GM19025 (cell line): ENCODE measurements around the gene CAMTA1.

Experiments used
- ATAC-seq: cut with Tn5 transposase; IDR thresholded peaks from one replicate; pipeline ENCODE4 v1.9.1; 2021; ENCODE audit warnings: mild to moderate bottlenecking, low read depth, moderate library complexity; ENCODE audit not compliant: unreplicated experiment

The CAMTA1 gene

DNA sequence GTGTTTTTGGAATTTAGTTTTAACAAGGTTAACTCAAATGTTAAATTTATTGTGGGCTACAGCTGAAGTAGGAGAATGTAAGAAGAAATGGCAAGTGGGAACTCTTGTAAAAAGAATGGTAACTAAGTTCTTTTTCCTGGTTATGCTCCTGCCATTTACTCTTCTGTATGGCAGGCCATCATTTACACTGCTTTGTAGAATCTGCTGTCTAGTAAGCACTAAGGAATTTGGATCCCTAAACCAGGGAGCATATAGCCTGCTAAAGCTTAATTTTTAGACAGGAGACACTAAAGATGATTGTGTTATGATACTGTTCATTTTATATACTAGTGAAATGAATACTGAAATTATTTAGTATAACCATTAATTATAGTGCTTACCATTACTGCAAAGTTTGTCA lies 85.3 kb downstream of the CAMTA1 start:
- ATAC-seq = no peak

DNA sequence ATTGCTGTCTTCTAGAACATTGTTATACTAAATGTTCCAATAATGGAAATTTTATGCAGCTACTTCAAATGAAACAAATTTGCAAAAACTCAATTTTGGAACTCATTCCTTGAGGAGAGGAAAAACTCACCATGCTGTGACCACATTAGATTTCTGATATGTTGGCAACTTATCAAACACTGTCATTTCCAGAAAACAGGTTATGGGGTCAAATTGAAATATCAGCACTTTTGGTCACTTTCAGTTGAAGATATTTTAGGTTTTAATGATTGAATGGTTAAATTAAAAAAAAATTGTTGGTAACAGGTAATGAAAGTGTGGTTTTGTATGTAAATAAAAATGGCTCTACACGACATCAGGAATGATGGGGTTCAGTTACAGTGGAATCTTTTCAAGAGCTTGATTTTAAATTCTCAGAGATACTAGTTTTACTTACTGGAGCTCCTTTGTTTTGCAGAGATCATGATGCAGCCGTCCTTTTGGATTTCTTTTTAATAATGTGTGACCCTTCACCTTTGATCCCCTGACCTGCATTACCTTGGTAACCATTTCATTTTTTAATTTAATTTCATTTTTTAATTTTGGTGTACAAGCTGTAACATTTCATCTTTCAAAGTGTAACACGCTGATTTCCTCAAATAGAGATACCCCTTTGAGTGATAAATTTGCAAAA lies 86.2 kb downstream of the CAMTA1 start:
- no peak for ATAC-seq

DNA sequence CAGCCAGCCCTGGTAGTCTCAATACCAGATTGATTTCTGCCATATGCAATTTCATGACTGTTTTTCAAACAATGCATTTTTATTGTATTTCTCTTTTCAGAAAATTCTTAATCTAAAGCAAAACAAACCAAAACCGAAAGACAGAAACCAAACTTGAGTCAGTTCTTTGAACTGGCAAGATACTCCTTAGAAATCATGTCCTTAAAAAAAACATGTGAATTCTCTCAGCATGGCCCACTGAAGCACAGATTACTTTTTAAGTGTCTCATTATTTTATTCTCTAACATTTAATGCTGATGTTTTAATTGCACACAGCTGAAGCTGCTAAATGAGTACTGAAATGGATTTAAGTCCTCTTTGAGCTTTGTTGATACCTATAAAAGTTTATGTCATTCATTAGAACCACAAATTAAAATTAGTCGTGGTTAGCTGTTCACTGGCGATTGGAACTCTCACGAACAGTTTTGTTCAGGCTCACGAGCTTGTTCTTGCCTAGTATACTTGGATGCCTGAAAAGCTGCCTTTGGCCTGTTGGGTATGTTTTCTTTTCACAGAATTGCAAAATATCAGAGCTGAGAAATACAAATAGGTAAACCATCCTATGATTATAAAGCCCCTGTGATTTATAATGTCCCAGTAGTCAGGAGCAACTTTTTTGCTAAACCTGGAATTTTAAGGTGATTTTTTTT lies 87.5 kb downstream of the CAMTA1 start:
- no peak for ATAC-seq

DNA sequence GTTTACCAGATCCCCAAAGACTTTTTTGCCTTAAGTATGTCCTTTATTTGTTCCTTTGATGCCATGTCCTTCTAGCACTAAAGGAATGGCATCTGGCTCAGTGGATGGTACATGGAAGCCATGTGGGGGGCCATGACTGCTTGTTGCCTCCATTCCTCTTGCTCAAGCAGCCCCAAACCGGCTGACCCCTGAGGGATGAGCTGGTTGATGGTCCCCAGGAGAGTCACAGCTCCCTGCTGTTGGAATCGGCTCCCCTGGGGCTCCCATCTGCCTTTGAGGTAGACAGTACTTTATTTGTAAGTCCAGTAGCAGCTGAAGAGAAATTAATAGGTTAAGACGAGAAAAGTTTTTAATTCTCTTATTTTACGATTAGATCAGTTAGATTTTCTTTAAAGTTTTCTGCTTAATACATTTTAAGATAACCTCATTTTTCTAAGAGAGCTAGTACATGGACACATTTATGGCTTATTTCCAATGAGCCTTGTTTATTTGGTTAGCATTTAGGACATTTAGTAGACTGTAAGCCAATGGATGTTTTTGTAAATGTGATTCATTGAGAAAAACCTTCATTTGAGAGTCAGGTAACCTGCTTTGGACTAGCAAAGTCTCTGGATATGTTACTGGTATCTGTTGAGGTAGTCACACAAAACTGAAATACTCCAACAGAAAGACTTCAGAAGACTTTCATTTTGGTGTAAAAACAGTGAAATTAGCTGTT lies 88.2 kb downstream of the CAMTA1 start:
- ATAC-seq = no peak

DNA sequence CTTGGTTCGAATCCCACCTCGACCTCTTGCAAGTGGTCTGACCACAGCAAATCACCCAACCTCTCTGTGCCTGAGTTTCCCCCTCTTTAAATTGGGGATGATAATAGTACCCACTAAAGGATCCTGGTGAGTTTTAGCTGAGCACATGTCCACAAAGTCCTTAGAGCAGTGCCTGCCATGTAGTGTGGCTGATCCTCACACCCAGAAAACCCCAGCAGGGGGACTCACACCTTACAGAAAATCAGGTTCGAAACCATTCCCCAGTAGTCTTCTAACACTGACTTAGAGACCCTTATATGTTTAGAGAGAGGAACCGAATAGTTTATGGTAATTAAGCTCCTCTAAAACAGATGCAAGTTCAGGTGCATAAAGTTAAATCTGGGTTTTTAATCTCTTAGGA lies 89.0 kb downstream of the CAMTA1 start:
- ATAC-seq = no peak

DNA sequence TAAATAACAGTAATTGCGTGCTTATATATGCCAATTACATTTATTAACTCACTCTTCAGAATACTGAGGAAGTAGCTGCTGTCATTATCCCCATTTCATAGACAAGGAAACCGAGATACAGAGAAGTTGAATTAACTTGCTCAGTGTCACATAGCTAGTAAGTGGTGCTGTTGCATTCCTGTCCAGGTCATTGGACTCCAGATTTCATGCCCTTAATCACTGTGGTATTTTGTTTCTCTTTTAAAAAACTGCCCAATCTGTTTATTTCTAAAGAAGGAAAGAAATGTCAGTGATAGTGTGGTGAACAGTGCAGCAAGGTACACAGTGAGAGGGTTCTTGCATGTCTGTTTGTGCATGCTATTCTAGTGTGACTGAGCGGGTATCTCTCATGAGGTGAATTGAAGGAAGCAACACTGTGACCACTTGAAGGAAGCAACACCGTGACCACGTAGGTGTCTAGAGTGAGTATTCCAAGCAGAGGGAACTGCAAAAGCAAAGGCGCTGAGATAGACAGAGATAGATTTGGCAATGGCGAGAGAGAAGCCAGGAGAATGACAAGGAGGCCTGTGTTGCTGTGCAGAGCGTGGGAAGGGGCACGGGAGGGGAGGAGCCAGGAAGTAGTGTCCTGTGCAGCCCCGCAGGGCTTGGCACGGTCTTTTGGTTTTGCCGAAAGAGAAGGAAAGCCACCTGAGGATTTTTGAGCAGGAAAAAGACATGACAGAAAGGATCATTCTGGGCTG lies 95.9 kb downstream of the CAMTA1 start:
- no peak for ATAC-seq

DNA sequence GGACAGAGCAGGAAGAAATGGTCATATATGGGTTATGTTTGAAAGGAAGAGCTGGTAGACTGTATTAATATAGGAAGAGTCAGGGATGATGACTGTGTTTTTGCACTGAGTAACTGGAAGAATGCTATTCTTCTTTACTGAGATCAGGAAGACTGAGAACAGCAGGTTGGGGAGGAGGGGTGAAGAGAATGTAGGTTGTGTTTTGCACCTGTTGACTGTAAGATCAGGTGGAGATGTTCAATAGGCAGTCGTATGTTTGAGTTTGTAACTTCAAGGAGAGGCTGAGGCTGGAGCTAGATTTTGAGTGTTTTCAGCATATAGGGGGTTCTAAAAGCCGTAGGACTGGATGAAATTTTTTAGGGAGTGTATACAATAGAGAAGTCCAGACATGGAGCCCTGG lies 97.2 kb downstream of the CAMTA1 start:
- ATAC-seq = no peak

DNA sequence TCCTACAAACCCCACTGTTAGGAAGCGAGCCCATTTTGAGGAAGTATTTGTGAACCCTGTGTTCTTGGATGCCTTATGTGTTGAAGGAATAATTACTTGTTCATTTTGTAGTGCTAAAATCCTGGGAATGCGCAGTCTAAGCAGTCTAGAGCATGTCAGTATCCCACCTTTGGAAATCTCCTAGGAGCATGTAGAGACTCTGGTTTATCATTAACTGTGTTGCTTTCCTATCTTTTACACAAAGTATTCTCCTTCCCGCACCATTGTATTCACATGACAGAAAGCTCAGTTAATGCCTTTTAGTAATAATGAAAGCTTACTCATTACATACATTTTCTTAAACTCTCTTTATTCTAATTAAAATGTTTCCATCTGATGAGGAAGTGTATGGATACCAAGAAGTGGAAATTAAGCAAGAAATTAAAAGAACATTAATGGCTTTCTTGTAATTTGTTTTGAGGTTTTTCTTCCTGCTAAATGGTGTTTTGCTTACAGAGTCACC lies 99.4 kb downstream of the CAMTA1 start:
- no peak for ATAC-seq

DNA sequence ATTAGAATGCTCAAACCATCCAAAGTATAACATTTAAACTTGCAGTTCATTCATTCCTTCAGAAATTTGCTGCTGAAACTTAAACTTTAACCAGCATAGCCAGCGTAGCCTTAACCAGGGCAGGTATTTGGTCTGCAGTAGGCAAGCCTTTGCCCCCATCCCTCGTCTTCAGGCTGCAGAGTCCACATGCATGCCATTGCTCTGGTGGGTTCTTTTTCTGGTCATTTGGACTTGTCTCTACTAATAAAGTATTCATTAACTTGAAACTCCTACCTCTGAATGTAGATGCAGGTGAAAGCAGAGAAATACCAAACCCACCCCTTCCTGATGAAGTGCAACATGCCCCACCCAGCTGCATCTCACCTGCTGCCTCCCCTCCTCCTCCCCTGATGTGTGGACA lies 100.2 kb downstream of the CAMTA1 start:
- ATAC-seq = no peak

DNA sequence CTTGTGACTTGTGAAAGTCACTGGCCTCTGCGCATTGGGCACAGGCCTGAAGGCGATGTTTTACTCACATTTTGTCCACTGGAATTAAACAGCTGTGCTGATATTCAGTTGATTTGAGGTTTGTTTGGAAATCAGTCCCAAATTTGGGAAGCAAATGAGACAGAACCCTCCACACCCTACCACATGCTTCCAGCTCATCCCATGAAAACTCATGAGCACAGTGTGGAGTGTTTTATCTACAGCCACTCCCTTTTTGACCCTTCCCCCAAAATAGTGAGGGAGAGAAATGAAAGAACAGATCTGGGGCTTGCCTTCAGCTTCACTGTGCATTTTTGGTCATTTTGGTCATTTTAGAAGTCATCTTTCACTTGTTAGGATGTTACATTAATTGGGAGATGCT lies 101.3 kb downstream of the CAMTA1 start:
- no peak for ATAC-seq

DNA sequence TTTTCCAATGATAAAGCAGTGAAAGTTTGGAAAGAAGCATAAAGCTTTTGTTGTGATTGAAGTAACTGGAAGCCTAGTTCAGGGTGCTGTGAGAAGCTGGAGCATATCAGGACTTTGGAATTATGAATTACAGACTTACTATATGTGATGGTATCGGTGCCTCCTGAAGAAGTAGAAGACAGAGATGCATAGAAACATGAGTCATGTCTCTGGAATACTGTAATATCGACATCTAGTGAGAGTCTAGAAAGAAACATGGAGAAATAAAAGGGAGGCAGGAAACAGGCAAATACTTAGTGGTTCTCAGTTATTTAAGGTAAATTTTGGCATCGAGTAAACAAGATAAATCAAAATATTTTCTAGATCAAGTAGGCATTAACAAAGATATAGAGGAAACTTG lies 103.0 kb downstream of the CAMTA1 start:
- no peak for ATAC-seq

DNA sequence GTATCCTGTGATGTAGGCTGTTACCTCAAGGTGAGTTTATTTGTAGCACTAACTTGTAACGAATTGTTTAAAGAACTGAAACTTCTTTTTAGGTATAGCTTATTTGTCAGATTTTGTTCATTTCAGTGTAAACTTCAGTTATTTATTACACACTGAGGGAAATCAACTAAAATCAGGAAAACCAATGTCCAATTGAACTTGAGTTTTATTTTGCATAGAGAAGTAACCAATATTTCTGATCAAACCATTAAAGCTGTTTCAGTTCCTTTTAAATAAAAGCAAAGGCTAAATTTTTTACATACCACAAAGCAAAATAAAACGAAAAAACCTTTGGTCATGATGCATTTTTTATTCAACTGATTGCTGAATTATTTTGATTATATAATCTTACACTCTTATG lies 103.6 kb downstream of the CAMTA1 start:
- no peak for ATAC-seq

DNA sequence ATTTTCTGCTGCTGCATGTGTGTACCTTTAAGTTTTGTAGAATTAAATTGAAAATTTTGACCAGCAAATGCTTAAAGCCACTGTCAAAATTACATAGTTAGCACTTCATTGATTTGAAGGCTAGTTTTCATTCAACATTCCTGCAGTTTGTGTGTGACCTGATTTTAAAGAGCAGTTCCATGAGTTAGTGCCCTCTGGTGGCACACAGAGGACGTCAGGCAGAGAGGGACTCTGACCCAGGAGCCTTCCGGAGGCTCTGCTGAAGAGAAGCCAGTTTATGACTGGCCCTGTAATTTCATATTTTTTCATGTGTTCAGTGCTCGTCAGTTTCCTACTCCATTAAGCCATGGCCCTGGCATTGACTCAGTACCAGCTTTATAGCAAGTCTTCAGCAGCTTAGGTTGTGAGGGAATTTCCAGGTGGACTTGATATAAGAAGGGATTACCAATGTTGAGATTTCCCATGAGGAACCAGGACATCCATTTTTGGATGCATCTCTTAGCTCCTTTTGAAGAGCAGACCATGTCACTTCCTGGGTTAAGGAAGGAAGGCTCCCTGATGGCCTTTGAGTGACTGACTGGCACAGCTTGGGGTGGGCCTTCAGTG lies 104.7 kb downstream of the CAMTA1 start:
- no peak for ATAC-seq

DNA sequence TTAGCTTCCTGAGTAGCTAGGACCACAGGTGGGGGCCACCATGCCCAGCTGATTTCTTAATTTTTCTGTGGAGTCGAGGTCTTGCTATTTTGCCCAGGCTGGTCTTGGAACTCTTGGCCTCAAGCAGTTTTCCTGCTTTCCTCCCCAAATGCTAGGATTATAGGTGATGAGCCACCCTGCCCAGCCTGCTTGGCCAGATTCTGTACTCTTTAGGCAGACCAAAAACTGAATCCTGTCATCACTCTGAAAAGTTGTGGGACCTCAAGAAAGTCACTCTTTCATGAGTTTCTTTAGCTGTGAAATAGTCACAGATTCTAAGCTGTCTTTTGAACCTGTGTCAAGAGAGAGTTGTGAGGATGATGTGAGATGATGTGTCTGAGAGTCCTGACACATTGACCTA lies 105.4 kb downstream of the CAMTA1 start:
- ATAC-seq = no peak

DNA sequence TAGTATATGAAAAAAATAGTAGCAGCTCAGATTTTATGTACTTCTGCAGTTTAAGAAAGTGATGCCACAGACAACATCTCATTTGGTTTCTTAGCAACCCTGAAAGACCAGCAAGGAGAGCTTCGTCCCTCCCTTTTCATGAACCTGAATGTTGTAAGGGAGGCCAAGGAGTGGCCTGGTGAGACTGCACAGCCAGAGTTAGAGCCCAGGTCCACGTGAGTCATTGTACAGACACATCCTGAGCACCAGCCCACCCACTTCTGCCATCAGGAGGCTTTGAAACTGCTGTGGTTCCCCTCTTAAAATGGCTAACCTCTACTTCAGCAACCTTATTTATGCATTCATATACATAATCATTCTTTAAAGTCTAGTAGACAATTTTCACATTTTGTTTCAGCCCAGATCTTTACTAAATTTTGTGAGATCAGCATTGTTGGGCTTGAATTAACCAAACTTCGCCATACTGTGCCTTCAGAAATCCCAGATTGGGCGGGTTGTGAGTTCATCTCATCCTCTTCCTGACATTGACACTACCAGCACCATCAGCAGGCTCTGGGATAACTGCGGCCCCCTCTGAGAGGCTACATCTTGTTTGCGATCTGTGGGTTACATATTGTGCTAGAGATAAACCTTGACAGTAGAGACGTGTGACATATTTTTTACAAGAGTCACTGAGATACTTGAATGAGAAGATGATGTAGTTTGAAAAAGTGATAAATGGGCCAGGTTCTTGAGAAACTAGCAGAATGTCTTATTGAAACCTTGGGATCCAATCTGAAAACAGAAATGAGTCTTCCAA lies 106.7 kb downstream of the CAMTA1 start:
- ATAC-seq = no peak

DNA sequence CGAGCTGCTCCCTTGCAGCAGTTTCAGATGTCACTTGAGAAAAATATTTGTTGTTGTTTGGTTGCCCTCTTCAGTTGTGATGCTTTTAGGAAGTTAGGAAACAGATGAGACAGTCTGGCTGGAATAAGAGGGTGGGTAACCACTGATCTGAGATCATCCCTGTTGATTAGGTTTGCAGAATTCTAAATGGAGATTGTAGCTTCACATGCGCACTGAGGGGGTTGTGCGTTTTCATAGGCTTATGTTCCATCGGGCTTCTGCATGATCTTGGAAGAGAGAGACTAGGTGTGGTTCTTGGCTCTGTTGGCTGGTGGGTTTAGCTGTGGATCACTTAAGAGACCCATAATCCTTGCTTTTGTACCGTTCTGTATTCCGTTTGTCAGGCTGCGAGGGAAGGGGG lies 108.1 kb downstream of the CAMTA1 start:
- ATAC-seq = no peak

DNA sequence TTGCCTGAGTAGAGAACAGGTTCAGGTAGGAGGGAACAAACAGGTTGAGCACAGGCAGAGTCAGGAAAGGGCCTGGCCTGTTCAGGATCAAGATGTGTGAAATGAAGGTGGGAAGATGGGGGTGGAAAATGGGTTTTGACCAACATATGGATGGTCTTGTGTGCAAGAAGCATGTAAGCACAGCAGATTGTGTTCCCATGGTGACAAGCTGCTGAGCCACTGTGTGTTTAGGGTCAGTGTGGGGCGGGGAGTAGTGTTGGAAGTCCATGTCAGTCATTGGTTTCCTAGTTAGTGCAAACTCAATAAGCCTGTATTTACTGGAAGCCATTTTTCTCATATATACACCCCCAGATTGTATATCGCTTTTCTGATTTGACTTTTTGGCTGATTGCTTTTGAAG lies 111.9 kb downstream of the CAMTA1 start:
- ATAC-seq = no peak

DNA sequence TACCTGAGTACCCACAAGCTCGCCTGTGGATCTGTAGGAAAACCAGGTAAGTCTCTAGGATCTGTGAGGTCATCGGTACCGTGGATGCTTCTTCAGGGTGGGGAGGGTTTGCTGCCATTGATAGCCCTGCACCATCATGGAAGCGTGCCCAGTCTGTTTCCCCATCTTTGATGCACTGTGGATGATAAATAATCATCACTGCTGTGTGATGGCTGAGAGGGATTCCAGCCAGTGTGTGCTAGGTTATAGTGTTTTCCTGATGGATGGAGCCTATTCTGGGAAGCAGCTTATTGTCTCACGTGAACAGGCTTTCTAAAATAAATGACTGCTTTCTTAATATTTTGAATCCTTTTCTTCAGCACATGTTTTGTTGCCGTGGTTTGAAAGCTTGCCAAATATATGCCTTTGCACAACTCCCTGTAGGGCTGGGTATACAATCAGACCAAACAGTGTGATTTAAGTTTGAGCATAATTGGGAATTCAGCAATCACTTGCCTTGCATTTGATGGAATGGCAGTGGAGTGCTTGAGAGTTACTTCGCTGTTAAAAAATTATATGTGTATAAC lies 113.8 kb downstream of the CAMTA1 start:
- ATAC-seq = no peak

DNA sequence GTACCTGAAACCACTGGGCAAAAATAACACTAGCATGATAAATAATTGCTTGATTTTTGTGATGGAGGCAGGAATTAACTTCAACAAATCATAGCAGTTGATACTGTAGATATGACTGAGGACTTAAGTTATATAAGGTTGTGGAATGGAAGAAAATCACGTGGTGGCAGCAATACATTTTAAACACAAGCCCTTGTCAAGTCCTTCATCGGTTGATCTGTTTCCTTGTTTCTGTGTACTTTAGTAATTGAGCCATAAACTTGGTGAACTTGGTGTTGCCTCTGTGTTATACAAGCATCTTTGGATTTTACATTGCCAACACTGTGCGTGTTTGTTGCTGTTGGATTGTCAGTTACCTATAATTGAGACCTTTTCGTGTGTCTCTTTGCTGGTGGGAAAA lies 114.4 kb downstream of the CAMTA1 start:
- ATAC-seq = no peak
